ENCODE data around the gene RETREG2.

RETREG2 gene

DNA sequence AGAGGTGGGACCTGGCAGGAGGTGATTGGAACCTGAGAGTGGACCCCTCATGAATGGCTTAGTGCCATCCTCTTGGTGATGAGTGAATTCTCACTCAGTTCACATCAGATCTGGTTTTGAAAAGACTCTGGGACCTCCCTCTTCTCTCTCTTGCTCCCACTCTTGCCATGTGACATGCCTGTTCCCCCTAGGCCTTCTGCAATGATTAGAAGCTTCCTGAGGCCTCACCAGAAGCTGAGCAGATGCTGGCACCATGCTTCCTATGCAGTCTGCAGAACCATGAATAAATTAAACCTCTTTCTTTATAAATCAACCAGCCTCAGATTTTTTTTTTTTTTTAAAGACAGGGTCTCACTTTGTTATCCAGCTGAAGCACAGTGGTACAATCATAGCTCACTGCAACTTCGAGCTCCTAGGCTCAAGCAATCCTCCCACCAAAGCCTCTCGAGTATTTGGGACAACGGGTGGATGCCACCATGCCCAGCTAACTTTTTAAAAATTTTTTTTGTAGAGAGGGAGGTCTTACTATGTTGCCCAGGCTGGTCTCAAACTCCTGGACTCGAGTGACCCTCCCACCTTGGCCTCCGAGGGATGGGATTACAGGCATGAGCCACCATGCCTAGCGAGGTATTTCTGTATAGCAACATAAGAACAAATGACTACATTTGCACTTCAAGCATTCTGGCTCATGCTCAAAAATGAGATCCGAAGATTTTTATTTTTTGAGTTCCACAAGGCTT lies 26.5 kb downstream of the RETREG2 start:
- ATAC-seq = no peak

GRCh38 chr2:219205165-219205538 lies 27.1 kb downstream of the RETREG2 start:
- TF ChIP-seq ESRRG (CRISPR knock-in tag; IDR thresholded peaks at IDR 0.05) = no peak
- no peak for TF ChIP-seq ZNF565 (CRISPR knock-in tag; conservative IDR thresholded peaks at IDR 0.05; ENCODE audit: low read depth)
- no peak for TF ChIP-seq OSR1 (CRISPR knock-in tag; IDR thresholded peaks at IDR 0.05)
- no peak for TF ChIP-seq ZC3H10 (CRISPR knock-in tag; IDR thresholded peaks at IDR 0.05)
- no peak for TF ChIP-seq POU6F1 (CRISPR knock-in tag; IDR thresholded peaks at IDR 0.05; ENCODE audit: borderline replicate concordance, low read depth)
- no peak for TF ChIP-seq ARNTL (CRISPR knock-in tag; IDR thresholded peaks at IDR 0.05; ENCODE audit: borderline replicate concordance, low read depth)
- TF ChIP-seq TOX (CRISPR knock-in tag; IDR thresholded peaks at IDR 0.05; ENCODE audit: borderline replicate concordance) = no peak
- ATAC-seq = no peak

More for the DNA sequence above, 26.5 kb downstream of the RETREG2 start:
- TF ChIP-seq ZNF565 (CRISPR knock-in tag; conservative IDR thresholded peaks at IDR 0.05; ENCODE audit: low read depth) = no peak
- no peak for TF ChIP-seq ARNTL (CRISPR knock-in tag; IDR thresholded peaks at IDR 0.05; ENCODE audit: borderline replicate concordance, low read depth)
- TF ChIP-seq ZFP3 (CRISPR knock-in tag; IDR thresholded peaks at IDR 0.05) = no peak
- TF ChIP-seq RARB (CRISPR knock-in tag; IDR thresholded peaks at IDR 0.05) = no peak
- TF ChIP-seq ISL1 (CRISPR knock-in tag; IDR thresholded peaks at IDR 0.05) = no peak
- TF ChIP-seq, protein P1, sequence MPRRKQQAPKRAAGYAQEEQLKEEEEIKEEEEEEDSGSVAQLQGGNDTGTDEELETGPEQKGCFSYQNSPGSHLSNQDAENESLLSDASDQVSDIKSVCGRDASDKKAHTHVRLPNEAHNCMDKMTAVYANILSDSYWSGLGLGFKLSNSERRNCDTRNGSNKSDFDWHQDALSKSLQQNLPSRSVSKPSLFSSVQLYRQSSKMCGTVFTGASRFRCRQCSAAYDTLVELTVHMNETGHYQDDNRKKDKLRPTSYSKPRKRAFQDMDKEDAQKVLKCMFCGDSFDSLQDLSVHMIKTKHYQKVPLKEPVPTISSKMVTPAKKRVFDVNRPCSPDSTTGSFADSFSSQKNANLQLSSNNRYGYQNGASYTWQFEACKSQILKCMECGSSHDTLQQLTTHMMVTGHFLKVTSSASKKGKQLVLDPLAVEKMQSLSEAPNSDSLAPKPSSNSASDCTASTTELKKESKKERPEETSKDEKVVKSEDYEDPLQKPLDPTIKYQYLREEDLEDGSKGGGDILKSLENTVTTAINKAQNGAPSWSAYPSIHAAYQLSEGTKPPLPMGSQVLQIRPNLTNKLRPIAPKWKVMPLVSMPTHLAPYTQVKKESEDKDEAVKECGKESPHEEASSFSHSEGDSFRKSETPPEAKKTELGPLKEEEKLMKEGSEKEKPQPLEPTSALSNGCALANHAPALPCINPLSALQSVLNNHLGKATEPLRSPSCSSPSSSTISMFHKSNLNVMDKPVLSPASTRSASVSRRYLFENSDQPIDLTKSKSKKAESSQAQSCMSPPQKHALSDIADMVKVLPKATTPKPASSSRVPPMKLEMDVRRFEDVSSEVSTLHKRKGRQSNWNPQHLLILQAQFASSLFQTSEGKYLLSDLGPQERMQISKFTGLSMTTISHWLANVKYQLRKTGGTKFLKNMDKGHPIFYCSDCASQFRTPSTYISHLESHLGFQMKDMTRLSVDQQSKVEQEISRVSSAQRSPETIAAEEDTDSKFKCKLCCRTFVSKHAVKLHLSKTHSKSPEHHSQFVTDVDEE (CRISPR knock-in tag; IDR thresholded peaks at IDR 0.05) = no peak
- TF ChIP-seq SNAI2 (CRISPR knock-in tag; IDR thresholded peaks at IDR 0.05) = no peak
- no peak for TF ChIP-seq TOX (CRISPR knock-in tag; IDR thresholded peaks at IDR 0.05; ENCODE audit: borderline replicate concordance)
- TF ChIP-seq PATZ1 (CRISPR knock-in tag; IDR thresholded peaks at IDR 0.05; ENCODE audit: borderline replicate concordance) = no peak
- TF ChIP-seq ZC3H10 (CRISPR knock-in tag; IDR thresholded peaks at IDR 0.05) = no peak
- no peak for TF ChIP-seq CSRNP3 (CRISPR knock-in tag; IDR thresholded peaks at IDR 0.05)
- no peak for TF ChIP-seq POU6F1 (CRISPR knock-in tag; IDR thresholded peaks at IDR 0.05; ENCODE audit: borderline replicate concordance, low read depth)
- no peak for TF ChIP-seq CSDC2 (CRISPR knock-in tag; IDR thresholded peaks at IDR 0.05)
- TF ChIP-seq CREB5 (CRISPR knock-in tag; IDR thresholded peaks at IDR 0.05; ENCODE audit: low read depth) = no peak
- TF ChIP-seq ZNF8 (CRISPR knock-in tag; IDR thresholded peaks at IDR 0.05) = no peak
- TF ChIP-seq BACH2 (CRISPR knock-in tag; IDR thresholded peaks at IDR 0.05; ENCODE audit: borderline replicate concordance) = no peak
- TF ChIP-seq GLIS3 (CRISPR knock-in tag; IDR thresholded peaks at IDR 0.05) = no peak

All from SK-N-SH treated with all-trans-retinoic acid at 6 μM for 48 hours (cell line).